Testis (tissue), 3 donors: ENCODE measurements around the gene CLIP2. TPM values are rescaled to one million over a fixed set of nuclear protein-coding genes. Genes with fewer than 3 reads are reported as not detected.

Experiments
- DNase-seq: peaks from one replicate; pipeline ENCODE4 v3.0.0-alpha.2; 2019
- H3K27ac ChIP-seq, 2 donors: fragments of 200-600 bp; sonication (generic); one replicate each; pipeline ENCODE4 v1.5.1; 2019
- H3K27me3 ChIP-seq: fragments of 200-600 bp; sonication (generic); one replicate; pipeline ENCODE4 v1.5.1; 2019
- H3K36me3 ChIP-seq: fragments of 200-600 bp; sonication (generic); one replicate; pipeline ENCODE4 v1.5.1; 2017; ENCODE audit warnings: low read depth; ENCODE audit errors: missing control alignments
- H3K4me1 ChIP-seq: fragments of 200-600 bp; sonication (generic); one replicate; pipeline ENCODE4 v1.5.1; 2019
- H3K4me3 ChIP-seq, 2 donors: fragments of 200-600 bp; sonication (generic); one replicate each; pipeline ENCODE4 v1.5.1; 2017 to 2019
- H3K9me3 ChIP-seq: fragments of 200-600 bp; sonication (generic); one replicate; pipeline ENCODE4 v1.5.1; 2017
- POLR2A ChIP-seq: fragments of 450-650 bp; IDR thresholded peaks from one replicate; pipeline ENCODE4 v1.6.1; 2017; ENCODE audit warnings: antibody characterized with exemption, mild to moderate bottlenecking, moderate library complexity
- WGBS, 2 donors: methylation state at CpG; one replicate each; pipeline ENCODE4 v1.1.5; 2018; 5-methylcytosine and 5-hydroxymethylcytosine counted together
- intact Hi-C: fragments of 100-400 bp; cut with DNase I; formaldehyde crosslinking; loops from one replicate; pipeline ENCODE4 v1.15.1; 2023; ENCODE audit warnings: low total_unique reads
- polyA plus RNA-seq: library from polyadenylated mRNA; stranded (reverse); fragments of 350-450 nt; fragmentation: Illumina TruSeq; extraction: RNeasy Lipid Tissue Mini Kit (QIAGEN cat#74804); gene quantifications from one replicate; pipeline ENCODE4 v1.2.3, GENCODE V29; 2014; ENCODE audit warnings: low read depth, low replicate concordance; ENCODE audit not compliant: insufficient read depth
- total RNA-seq, 2 donors: library from RNA; depleted of rRNA; stranded (reverse); fragments of >200 nt; gene quantifications; one replicate each; pipeline ENCODE4 v1.2.3, GENCODE V29; 2016
- TF ChIP-seq, protein P1 (sequence below), 3 experiments: fragments of 450-650 bp in 2 of 3; fragments of 200-600 bp in 1 of 3; sonication (generic) in 1 of 3; IDR thresholded peaks; one replicate each; pipeline ENCODE4 v1.5.1; 2016 to 2019; ENCODE audit warnings: antibody characterized with exemption in 3 of 3, mild to moderate bottlenecking in 2 of 3, moderate library complexity in 1 of 3

CLIP2 gene
- total and polyA plus RNA-seq, 3 donors from 2014 or later, result 8.5 to 19.8 (median 16.5) TPM

DNA sequence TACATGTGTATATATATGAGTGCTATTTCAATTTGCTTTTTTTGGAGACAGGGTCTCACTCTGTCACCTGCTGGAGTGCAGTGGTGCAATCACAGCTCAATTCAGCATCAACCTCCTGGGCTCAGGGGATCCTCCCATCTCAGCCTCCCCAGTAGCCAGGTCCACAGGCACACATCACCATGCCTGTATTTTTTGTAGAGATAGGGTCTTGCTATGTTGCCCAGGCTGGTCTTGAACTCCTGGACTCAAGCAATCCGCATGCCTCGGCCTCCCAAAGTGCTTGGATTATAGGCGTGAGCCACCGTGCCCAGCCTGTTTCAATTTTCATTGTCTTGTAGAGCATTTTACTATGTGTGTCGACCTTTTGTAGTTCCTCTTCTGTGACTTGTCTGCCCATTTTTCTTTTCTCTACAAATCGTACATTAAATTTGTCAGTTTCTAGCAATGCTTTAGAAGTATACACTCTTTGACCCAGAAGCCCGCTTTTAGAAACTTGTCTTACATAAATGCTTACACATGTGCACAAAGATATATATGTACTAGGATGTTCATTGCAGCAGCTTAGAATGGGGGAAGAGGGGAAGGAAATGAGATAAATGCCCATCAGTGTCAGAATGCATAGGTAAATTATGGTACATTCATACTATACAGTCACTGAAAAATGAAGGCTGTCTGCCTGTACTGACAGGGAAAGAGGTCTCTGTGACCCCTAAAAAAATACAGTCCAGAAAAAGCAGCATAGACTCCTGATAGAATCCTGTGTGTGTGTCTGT lies 22.8 kb upstream of the CLIP2 start:
- TF ChIP-seq, protein P1, sequence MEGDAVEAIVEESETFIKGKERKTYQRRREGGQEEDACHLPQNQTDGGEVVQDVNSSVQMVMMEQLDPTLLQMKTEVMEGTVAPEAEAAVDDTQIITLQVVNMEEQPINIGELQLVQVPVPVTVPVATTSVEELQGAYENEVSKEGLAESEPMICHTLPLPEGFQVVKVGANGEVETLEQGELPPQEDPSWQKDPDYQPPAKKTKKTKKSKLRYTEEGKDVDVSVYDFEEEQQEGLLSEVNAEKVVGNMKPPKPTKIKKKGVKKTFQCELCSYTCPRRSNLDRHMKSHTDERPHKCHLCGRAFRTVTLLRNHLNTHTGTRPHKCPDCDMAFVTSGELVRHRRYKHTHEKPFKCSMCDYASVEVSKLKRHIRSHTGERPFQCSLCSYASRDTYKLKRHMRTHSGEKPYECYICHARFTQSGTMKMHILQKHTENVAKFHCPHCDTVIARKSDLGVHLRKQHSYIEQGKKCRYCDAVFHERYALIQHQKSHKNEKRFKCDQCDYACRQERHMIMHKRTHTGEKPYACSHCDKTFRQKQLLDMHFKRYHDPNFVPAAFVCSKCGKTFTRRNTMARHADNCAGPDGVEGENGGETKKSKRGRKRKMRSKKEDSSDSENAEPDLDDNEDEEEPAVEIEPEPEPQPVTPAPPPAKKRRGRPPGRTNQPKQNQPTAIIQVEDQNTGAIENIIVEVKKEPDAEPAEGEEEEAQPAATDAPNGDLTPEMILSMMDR (IDR thresholded peaks at IDR 0.05), result no peak
- no peak for TF ChIP-seq POLR2A
- no peak overlapping the region for H3K4me3 ChIP-seq
- no peak overlapping the region for H3K27ac ChIP-seq
- no peaks in the 10 kb centered on the region for H3K9me3 ChIP-seq
- H3K27me3 ChIP-seq, result no peaks in the 10 kb centered on the region
- intact Hi-C loops, result no loop called here
- DNase-seq, result no peak
- 72 to 91% methylated on average over 7 of the region's 7 CpGs for WGBS, 2 donors
- H3K36me3 ChIP-seq, result no peaks in the 10 kb centered on the region
- H3K4me1 ChIP-seq, result no peaks in the 10 kb centered on the region

DNA sequence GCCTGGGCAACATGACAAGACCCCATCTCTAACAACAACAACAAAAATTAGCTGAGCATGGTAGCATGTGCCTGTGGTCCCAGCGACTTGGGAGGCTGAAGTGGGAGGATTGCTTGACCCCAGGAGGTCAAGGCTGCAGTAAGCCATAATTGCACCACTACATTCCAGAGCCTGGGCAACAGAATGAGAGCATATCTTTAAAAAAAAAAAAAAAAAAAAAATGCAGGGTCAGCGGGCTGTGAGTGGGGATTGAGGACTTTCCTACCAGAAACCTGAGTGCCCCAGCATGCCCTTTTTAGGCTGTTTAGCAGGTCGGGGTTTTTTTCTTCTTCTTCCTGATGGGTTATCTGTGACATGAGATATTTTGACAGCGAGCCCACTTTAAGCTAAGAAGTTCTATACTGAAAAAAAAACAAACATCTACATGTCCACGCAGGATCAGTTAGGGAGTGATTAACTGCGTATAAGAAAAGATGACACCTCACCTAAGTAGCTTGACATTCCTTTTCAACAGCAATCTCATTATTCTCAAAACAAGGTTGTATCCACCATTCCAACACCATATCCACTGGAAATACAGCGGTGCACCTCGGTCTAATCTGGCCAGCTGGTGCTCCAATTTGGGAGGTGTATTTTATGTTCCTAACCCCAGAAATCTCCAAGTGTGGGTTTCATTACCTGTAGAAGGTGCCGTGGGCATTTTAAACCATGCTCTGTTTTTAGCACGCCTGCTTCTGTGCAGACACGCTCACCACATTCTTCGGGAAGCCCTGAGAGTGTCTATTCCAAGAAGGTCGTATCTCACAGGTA lies 21.2 kb upstream of the CLIP2 start:
- intact Hi-C loops, result no loop called here
- no peak for DNase-seq
- no peaks in the 10 kb centered on the region for H3K9me3 ChIP-seq
- H3K27me3 ChIP-seq, result no peaks in the 10 kb centered on the region
- no peak overlapping the region for H3K27ac ChIP-seq
- no peak overlapping the region for H3K4me3 ChIP-seq
- 64 to 70% methylated on average over 13 of the region's 13 CpGs for WGBS, 2 donors
- TF ChIP-seq POLR2A, result no peak
- TF ChIP-seq, protein P1 (IDR thresholded peaks at IDR 0.05), result no peak
- H3K4me1 ChIP-seq, result peaks cover 11% of the 10 kb centered on the region
- H3K36me3 ChIP-seq, result no peaks in the 10 kb centered on the region

DNA sequence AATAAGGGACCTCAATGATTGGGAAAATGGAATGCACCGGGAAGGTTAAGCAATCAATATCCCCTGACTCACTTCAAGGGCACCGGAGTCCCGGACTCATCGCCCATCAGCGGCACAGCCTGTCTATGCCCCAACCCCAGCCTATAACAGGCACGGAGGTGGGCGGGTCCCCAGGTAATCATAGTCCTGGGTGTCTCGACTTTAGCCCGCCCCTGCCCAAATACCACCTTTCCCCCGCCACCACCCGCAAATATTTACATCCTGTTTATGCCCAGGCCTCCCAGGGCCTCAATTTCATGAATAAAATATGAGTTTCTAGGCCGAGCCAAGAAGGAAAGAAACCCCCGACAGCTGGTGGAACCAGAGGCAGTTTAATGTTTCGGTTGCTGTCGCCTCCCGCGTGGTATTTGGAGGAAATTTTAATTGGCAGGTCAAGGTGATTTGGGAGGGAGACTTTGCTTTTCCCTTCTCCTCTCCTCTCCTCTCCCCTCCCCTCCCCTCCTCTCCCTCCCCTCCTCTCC lies 19.4 kb upstream of the CLIP2 start:
- Histone ChIP-seq H3K4me3 (peak overlapping the region; percentile 42 to 49), H3K27ac (no peak overlapping the region), H3K4me1 (peaks cover 11% of the 10 kb centered on the region), H3K36me3 (no peaks in the 10 kb centered on the region), H3K27me3 (no peaks in the 10 kb centered on the region), H3K9me3 (no peaks in the 10 kb centered on the region)
- DNase-seq, result peak; percentile 68
- TF ChIP-seq, protein P1 (IDR thresholded peaks at IDR 0.05), result no peak
- TF ChIP-seq POLR2A, result no peak
- 1 to 2% methylated on average over 17 of the region's 17 CpGs for WGBS, 2 donors
- intact Hi-C loops, result no loop called here

DNA sequence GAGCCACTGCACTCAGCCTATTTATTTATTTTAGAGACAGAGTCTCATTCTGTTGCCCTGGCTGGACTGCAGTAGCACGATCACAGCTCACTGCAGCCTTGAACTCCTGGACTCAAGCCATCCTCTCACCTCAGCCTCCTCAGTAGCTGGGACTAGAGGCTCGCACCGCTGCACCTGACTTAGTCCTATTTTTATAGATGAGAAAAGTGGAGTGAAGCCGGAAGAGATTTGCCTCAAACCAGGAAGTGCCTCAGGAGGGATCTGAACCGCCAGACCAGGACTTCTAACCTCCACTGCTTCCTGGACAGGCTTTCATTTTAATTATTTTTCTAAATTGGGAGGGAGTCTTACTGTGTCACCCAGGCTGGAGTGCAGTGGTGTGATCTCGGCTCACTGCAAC lies 17.5 kb upstream of the CLIP2 start:
- intact Hi-C loops, result no loop called here
- 69 to 77% methylated on average over 6 of the region's 6 CpGs for WGBS, 2 donors
- H3K4me3 ChIP-seq, result no peak overlapping the region

More for the DNA sequence above, 17.5 kb upstream of the CLIP2 start:
- peak overlapping the region; percentile 55 to 60 for H3K27ac ChIP-seq
- H3K27me3 ChIP-seq, result no peaks in the 10 kb centered on the region
- no peak for DNase-seq
- no peaks in the 10 kb centered on the region for H3K9me3 ChIP-seq
- H3K36me3 ChIP-seq, result no peaks in the 10 kb centered on the region
- H3K4me1 ChIP-seq, result peaks cover 11% of the 10 kb centered on the region
- TF ChIP-seq POLR2A, result no peak
